GM12801 (cell line): ENCODE data around the gene RNF157.

Source experiments
- CTCF ChIP-seq: IDR thresholded peaks from one replicate; pipeline ENCODE4 v1.5.1; 2011; ENCODE audit warnings: control low read depth; ENCODE audit not compliant: insufficient read length; ENCODE audit errors: extremely low read depth

RNF157 gene

GRCh38 chr17:76106703-76107102 is 133.6 kb downstream of the RNF157 start:
- no peak for TF ChIP-seq CTCF

GRCh38 chr17:76104896-76105231 is 135.4 kb downstream of the RNF157 start:
- no peak for TF ChIP-seq CTCF

GRCh38 chr17:76104140-76104895 is 136.0 kb downstream of the RNF157 start:
- TF ChIP-seq CTCF, result no peak

GRCh38 chr17:76103274-76104139 is 136.8 kb downstream of the RNF157 start, which contains the start of gene EXOC7:
EXOC7 (minus strand) TSS chr17:76103787; CDS start chr17:76103692, 95 bp downstream.
- TF ChIP-seq CTCF, result no peak

- no peak for TF ChIP-seq CTCF
Measured at GRCh38 chr17:76102944-76103273, 137.4 kb downstream of the RNF157 start.

- no peak for TF ChIP-seq CTCF
Measured at GRCh38 chr17:76097716-76098295, 142.5 kb downstream of the RNF157 start.

GRCh38 chr17:76095943-76096342 is 144.3 kb downstream of the RNF157 start:
- TF ChIP-seq CTCF, result no peak
